HG02884 (cell line): ENCODE results near the gene ING3.

Experiments
- ATAC-seq: cut with Tn5 transposase; IDR thresholded peaks from one replicate; pipeline ENCODE4 v1.9.1; 2021; ENCODE audit warnings: mild to moderate bottlenecking, moderate library complexity; ENCODE audit not compliant: unreplicated experiment

Gene ING3

GRCh38 chr7:120988591-120989256 is 38.1 kb downstream of the ING3 start, which contains the start of gene CPED1:
CPED1 (plus strand) TSS chr7:120988711; CDS start chr7:120989622, 911 bp downstream.
- peak; percentile 41 for ATAC-seq

- no peak for ATAC-seq
Measured at GRCh38 chr7:120989257-120990220, 39.0 kb downstream of the ING3 start.

GRCh38 chr7:120990468-120991118 is 40.0 kb downstream of the ING3 start:
- ATAC-seq = no peak

- ATAC-seq = no peak
Measured at GRCh38 chr7:120991161-120991560, 40.6 kb downstream of the ING3 start.

GRCh38 chr7:120991581-120991980 is 41.0 kb downstream of the ING3 start:
- ATAC-seq = no peak

- no peak for ATAC-seq
Measured at GRCh38 chr7:120992272-120992964, 41.8 kb downstream of the ING3 start.

- ATAC-seq = no peak
Measured at GRCh38 chr7:120992965-120993494, 42.5 kb downstream of the ING3 start.

- ATAC-seq = no peak
Measured at GRCh38 chr7:120993553-120994191, 43.1 kb downstream of the ING3 start.

GRCh38 chr7:120994512-120995410 is 44.2 kb downstream of the ING3 start:
- ATAC-seq = no peak

GRCh38 chr7:120995654-120996053 is 45.1 kb downstream of the ING3 start:
- no peak for ATAC-seq

GRCh38 chr7:120996333-120996987 is 45.9 kb downstream of the ING3 start:
- peak; percentile 54 for ATAC-seq

- peak; percentile 40 for ATAC-seq
Measured at GRCh38 chr7:120996988-120997345, 46.4 kb downstream of the ING3 start.

GRCh38 chr7:120997882-120998474 is 47.4 kb downstream of the ING3 start:
- ATAC-seq = no peak

GRCh38 chr7:120998520-120998919 is 47.9 kb downstream of the ING3 start:
- no peak for ATAC-seq

- ATAC-seq = no peak
Measured at GRCh38 chr7:120998996-120999565, 48.5 kb downstream of the ING3 start.

- ATAC-seq = no peak
Measured at GRCh38 chr7:121000081-121000983, 49.8 kb downstream of the ING3 start.
